ENCODE data around the gene FNIP1. TPM values are rescaled to one million over a fixed set of nuclear protein-coding genes. Genes with fewer than 3 reads are reported as not detected.
"Not testable (repeated sequence)": the region's sequence is repeated elsewhere in the genome, so short reads cannot be mapped to it uniquely, and the experiment has no call there.

Gene FNIP1
- total and polyA plus RNA-seq, 12 donors, result 2.9 to 63.4 (median 33.8) TPM

DNA sequence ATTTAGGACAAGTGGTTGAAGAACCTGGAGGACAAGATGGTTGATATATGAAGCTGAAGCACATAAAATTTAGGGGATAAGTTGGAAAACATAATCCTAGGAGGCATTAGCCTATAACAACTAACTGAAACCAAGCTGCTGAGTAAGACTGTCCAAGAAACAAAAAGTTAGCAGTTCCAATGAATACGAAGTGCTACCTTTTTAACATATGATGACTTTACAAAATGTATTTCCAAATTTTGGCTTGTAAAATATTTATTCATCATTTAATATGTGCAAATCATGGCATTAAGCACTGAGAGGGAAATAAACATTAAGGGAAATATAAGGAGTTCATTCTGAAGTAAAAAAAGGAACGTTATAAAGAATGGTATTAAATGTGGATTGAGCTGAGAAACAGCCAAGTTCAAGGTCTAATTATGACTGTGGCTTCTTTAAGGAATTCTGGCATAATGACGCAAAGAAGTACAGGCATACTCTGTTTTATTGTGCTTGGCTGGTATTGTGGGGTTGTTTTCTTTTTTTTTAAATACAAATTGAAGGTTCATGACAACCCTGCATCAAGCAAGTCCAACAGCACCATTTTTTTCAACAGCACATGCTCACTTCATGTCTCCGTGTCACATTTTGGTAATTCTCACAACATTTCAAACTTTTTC, 169.5 kb downstream of the FNIP1 start:
- no peak overlapping the region for H3K4me3 ChIP-seq
- TF ChIP-seq POLR2A (IDR thresholded peaks at IDR 0.05), result no peak
- TF ChIP-seq, protein P1, sequence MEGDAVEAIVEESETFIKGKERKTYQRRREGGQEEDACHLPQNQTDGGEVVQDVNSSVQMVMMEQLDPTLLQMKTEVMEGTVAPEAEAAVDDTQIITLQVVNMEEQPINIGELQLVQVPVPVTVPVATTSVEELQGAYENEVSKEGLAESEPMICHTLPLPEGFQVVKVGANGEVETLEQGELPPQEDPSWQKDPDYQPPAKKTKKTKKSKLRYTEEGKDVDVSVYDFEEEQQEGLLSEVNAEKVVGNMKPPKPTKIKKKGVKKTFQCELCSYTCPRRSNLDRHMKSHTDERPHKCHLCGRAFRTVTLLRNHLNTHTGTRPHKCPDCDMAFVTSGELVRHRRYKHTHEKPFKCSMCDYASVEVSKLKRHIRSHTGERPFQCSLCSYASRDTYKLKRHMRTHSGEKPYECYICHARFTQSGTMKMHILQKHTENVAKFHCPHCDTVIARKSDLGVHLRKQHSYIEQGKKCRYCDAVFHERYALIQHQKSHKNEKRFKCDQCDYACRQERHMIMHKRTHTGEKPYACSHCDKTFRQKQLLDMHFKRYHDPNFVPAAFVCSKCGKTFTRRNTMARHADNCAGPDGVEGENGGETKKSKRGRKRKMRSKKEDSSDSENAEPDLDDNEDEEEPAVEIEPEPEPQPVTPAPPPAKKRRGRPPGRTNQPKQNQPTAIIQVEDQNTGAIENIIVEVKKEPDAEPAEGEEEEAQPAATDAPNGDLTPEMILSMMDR (IDR thresholded peaks at IDR 0.05), result no peak
- H3K36me3 ChIP-seq (replicated peaks in 1 of 2), result no peaks in the 10 kb centered on the region
- intact Hi-C loops (cut with DNase I), result no loop called here
- peaks cover 0 to 35% of the 10 kb centered on the region in 2 donors for H3K4me1 ChIP-seq (replicated peaks in 1 of 2)
- 59 to 68% (median 67%) methylated on average over 4 of the region's 4 CpGs for WGBS, 4 donors
- DNase-seq, result no peak
- no peaks in the 10 kb centered on the region for H3K9me3 ChIP-seq (replicated peaks in 1 of 3)
- no peak overlapping the region for H3K27ac ChIP-seq
- no peaks in the 10 kb centered on the region for H3K27me3 ChIP-seq

DNA sequence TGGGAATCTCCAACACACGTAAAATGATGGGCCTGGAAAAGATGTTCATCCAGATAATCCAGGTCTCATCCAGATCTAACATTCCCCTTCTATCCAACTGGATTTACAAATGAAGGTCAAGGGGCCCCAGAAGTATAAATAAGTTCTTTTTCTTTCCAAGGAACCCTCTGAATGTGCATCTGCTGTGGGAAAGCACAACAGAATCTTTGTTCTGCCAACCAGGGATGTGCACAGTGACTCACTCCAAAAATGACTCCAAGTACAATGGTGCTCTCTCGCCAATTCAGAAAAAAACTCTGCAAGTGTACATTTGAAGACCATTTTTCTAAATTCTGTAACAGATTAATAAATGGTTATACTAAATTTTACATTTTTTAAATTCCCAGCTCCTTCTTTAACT, 174.2 kb downstream of the FNIP1 start:
- Histone ChIP-seq H3K27ac (no peak overlapping the region), H3K4me3 (no peak overlapping the region), H3K27me3 (no peaks in the 10 kb centered on the region), H3K4me1 (replicated peaks in 1 of 2) (peaks cover 0 to 17% of the 10 kb centered on the region in 2 donors), H3K36me3 (replicated peaks in 1 of 2) (no peaks in the 10 kb centered on the region), H3K9me3 (replicated peaks in 1 of 3) (no peaks in the 10 kb centered on the region)
- intact Hi-C loops (cut with DNase I), result no loop called here
- TF ChIP-seq, protein P1 (IDR thresholded peaks at IDR 0.05), result no peak
- DNase-seq, result no peak
- 75 to 85% (median 81%) methylated on average over 2 of the region's 2 CpGs for WGBS, 4 donors

DNA sequence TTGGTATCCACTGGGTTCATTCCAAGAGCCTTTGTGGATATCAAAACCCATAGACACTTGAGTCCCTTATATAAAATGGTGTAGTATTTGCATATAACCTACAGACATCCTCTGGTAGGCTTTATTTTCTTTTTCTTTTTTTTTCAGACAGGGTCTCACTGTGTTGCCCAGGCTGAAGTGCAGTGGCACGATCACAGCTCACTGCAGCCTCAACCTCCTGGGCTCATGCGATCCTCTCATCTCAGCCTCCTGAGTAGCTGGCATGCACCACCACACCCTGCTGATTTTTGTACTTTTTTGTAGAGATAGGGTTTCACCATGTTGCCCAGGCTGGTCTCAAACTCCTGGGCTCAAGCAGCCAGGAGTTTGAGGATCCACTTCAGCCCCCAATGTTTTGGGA, 175.7 kb downstream of the FNIP1 start:
- H3K36me3 ChIP-seq (replicated peaks in 1 of 2); H3K27me3 ChIP-seq; H3K27ac ChIP-seq; H3K9me3 ChIP-seq (replicated peaks in 1 of 3); intact Hi-C loops (cut with DNase I); H3K4me1 ChIP-seq (replicated peaks in 1 of 2); H3K4me3 ChIP-seq; DNase-seq: not testable (repeated sequence)
- 96 to 100% (median 98%) methylated on average over 2 of the region's 2 CpGs for WGBS, 4 donors

DNA sequence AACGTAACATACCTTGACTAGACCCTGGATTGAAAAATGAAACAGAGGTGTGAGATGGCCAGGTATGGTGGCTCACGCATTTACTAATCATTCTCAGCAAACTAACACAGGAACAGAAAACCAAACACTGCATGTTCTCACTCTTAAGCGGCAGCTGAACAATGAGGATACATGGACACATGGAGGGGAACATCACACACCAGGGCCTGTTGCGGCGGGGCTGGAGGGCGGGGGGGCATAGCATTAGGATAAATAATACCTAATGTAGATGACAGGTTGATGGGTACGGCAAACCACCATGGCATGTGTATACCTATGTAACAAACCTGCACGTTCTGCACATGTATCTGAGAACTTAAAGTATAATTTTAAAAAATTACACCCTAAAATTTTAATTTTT, 177.7 kb downstream of the FNIP1 start:
- no peak for TF ChIP-seq POLR2A (IDR thresholded peaks at IDR 0.05)
- TF ChIP-seq, protein P1 (IDR thresholded peaks at IDR 0.05), result no peak
- no peak for DNase-seq
- Histone ChIP-seq H3K4me1 (replicated peaks in 1 of 2) (peaks cover 0 to 7% of the 10 kb centered on the region in 2 donors), H3K4me3 (no peak overlapping the region), H3K9me3 (replicated peaks in 1 of 3) (no peaks in the 10 kb centered on the region), H3K27ac (no peak overlapping the region), H3K27me3 (no peaks in the 10 kb centered on the region), H3K36me3 (replicated peaks in 1 of 2) (no peaks in the 10 kb centered on the region)
- WGBS, 4 donors, result 81 to 88% (median 86%) methylated on average over 8 of the region's 8 CpGs
- intact Hi-C loops (cut with DNase I), result no loop called here

DNA sequence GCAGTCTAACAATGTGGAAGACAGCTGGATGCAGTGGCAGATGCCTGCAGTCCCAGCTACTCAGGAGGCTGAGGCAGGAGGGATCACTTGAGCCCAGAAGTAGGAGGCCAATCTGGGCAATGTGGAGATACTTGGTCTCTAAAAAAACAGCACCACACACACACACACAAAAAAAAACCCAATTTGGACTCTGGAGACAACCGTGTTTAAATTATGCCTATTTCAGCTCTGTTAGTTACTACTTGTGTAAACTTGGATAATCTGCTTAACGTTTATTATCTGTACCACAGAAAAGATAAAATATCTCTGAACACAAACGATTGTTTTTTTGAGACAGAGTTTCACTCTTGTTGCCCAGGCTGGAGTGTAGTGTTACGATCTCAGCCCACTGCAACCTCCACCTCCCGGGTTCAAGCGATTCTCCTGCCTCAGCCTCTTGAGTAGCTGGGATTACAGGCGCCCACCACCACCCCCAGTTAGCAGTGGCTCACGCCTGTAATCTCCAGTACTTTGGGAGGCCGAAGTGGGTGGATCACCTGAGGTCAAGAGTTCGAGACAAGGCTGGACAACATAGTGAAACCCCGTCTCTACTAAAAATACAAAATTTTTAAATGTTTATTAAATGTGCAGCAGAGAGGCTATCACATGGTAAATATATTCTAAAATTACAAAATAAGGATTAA, 179.5 kb downstream of the FNIP1 start:
- Histone ChIP-seq H3K27ac (no peak overlapping the region), H3K27me3 (no peaks in the 10 kb centered on the region), H3K4me1 (replicated peaks in 1 of 2) (peaks cover 0 to 7% of the 10 kb centered on the region in 2 donors), H3K36me3 (replicated peaks in 1 of 2) (no peaks in the 10 kb centered on the region), H3K9me3 (replicated peaks in 1 of 3) (no peaks in the 10 kb centered on the region), H3K4me3 (no peak overlapping the region)
- no peak for DNase-seq
- TF ChIP-seq, protein P1 (IDR thresholded peaks at IDR 0.05), result no peak
- no peak for TF ChIP-seq POLR2A (IDR thresholded peaks at IDR 0.05)
- 86 to 88% (median 87%) methylated on average over 11 of the region's 11 CpGs for WGBS, 4 donors
- intact Hi-C loops (cut with DNase I), result no loop called here
